GM21390 (cell line): ENCODE data around the gene IGSF5.

Experiments used
- ATAC-seq: cut with Tn5 transposase; IDR thresholded peaks from one replicate; pipeline ENCODE4 v1.9.1; 2021; ENCODE audit not compliant: unreplicated experiment

The IGSF5 gene

DNA sequence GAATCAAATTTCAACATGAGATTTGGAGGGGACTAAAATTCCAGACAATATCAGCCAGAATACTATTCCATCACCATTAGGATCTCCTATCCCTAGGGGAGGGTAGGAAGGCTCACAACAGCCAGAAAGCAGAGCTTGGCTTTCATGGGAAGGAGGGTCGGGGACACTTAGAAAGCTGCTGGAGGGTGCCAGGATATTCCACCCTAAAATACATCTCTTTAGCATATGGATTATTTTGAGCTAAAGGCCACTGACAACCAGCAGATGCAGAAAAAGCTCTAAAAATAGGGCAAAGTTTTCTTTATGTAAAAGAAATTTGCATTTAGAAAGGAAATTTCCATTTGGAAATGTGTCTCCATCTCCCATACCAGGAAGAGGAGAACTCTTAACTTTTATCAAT is 68.0 kb downstream of the IGSF5 start:
- ATAC-seq, result no peak

DNA sequence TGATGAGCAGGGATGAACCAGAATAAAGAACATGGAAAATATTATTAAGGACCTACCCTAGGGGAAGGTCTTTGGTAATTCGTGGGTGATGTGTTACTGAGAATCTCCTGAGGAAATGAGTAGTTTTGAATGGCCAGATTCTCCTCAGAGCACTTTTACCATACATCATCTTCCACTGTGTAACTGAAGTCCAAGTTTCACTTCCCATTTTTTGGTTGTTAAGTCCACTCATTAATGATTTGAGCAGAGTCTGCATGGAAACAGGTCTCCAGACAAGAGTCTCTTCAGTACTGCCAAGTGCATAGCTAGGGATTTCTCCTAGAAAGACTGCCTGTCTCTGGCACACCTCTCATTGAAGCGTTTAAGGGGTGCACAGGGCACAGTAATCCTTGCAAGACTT is 73.6 kb downstream of the IGSF5 start:
- no peak for ATAC-seq

- ATAC-seq, result no peak
These were observed 77.1 kb downstream of the IGSF5 start for GRCh38 chr21:39822042-39822441.

DNA sequence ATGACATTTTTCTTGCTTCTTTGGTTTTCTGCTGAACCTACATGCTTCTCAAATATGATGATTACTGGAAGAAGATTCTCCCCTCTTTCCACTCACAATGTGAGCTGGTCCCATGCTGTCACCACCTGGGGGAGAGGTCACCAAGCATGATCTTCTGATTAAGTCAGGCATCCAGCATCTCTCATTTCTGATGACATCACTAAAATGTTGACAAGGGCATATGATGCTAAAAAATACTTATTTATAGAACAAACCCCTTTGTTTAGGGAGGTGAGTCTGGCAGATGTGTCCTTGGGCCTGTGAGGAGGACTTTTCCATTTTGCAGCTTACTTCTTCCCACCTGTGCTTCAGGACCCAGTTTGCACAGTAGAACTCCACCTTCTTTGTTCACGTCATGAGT is 80.3 kb downstream of the IGSF5 start:
- no peak for ATAC-seq

DNA sequence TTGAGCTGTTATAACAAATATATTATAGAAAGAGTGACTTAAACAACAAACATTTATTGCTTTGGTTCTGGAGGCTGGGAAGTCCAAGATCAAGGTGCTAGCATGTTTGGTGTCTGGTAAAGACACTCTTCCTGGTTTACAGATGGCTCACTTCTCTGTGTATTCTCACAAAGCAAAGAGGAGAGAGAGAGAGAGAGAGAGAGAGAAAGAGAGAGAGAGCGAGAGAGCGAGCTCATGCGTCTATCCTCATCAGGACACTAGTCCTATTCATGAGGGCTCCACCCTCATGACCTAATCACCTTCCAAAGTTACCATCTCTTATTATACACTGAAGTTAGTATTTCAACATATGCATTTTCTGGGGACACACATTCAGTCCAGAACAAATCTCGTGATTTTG is 89.6 kb downstream of the IGSF5 start:
- no peak for ATAC-seq

DNA sequence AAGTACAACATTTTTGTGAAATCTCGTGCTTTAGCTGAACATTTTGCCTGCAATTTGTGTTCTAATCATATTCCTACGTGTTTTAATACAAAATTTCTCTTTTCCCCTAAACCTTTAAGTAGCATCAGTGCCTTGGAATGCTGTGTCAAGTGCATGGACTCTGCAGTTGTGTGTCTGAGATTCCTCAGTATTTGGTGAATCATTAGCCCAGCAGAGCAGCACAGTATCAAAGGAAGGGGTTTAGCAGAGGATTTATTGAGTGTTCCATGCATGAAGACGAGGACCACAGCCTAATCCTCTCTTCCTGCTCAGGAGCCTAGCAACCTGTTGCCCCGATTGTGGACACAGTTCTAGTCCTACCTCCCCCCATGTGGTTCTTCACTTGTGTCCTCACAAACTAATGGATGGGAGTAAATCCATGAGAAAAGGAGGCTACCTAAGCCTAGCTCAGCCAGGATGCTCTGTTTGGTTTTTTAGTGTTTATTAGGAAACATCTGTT is 92.9 kb downstream of the IGSF5 start:
- ATAC-seq, result no peak

DNA sequence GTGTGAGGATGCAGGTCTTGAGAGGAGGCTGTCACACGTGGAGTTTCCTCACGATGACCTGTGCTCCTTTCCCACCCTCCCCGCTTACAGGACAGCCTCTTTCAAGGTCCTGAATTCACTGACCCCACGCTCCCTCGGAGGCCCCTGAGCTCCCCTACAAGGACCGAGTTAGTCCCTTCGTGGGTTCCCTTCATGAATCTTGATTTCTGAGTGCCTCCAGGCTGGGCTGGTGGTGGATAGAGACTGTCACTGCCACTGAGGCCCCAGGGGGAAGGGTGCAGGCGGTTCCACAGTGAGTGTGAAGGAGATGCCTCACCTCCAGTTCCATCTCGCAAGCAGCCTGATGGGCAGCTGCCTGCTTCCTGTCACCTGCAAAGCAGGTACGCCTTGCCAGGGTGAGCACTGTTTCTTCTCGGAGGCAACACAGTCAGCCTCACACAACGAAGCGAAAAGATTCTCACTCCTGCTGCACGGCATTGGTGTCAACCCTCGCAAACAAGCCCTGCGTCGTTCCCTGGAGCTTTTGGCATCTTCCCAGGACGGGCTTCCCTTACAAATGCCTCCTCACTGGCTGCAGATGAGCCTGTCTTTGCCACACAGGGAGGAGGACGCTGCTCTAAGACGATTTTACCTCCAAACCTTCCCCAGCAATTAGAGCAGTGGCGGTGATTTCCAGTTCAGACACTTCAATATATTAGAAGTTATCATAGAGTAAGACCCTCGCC is 95.6 kb downstream of the IGSF5 start:
- ATAC-seq, result no peak

GRCh38 chr21:39842741-39843459 is 97.9 kb downstream of the IGSF5 start:
- no peak for ATAC-seq

DNA sequence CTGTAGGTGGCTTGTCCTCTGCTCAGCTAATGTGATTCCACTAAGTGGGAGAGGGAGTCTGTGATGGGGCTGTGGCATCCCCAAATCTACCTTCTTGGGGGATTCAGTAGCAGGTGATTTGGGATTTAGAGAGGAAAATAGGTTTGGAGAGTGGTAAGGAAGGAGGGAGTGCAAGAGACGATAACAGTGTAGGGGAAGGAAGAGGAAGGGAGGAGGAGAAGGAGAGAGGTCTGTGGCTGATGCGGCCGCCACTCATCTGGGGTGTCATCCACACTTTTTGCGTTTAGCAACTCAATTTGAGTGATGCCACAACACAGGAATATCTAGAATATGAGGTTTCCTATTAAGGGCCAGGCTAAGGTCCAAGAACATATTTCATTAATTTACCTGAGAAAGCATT is 98.5 kb downstream of the IGSF5 start:
- no peak for ATAC-seq

- ATAC-seq, result no peak
These were observed 98.9 kb downstream of the IGSF5 start for GRCh38 chr21:39843916-39844315.

GRCh38 chr21:39845571-39846130 is 100.7 kb downstream of the IGSF5 start:
- ATAC-seq, result no peak

DNA sequence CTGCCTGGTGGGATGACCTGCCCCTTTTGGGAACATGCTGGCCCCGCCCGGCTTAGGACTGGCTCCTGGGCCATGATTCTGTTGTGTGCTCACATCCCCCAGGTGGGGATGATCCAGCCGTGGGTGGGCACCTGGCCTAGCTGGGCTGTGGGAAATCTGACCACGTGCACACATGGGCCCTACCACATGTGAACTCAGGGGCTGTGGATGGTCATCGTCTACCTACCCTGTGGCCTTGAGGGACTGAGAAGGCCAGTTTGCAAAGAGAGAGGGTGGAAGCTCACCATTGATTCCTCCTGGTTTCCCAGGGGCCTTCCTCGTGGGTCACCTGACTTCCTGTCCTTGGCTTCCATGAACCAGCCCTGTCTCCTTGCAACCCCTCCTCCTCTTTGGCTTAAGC is 102.9 kb downstream of the IGSF5 start:
- ATAC-seq, result no peak

GRCh38 chr21:39849014-39849655 is 104.2 kb downstream of the IGSF5 start:
- ATAC-seq, result no peak

GRCh38 chr21:39850333-39850732 is 105.3 kb downstream of the IGSF5 start:
- ATAC-seq, result no peak

- ATAC-seq, result no peak
These were observed 106.1 kb downstream of the IGSF5 start for GRCh38 chr21:39851002-39851618.
